Left renal pelvis (tissue), 4 donors: ENCODE results near the gene SHOC2. TPM values are rescaled to one million over a fixed set of nuclear protein-coding genes. Genes with fewer than 3 reads are reported as not detected.

Experiments used
- DNase-seq, 4 donors: peaks; one replicate each; pipeline ENCODE4 v3.0.0-alpha.2; 2013; ENCODE audit warnings: low read depth in 4 of 4, low spot score in 3 of 4
- polyA plus RNA-seq, 4 donors: library from polyadenylated mRNA; unstranded; fragments of 120-200 nt; gene quantifications; one replicate each; pipeline ENCODE4 v1.2.1, GENCODE V29; 2013; ENCODE audit not compliant: insufficient read length in 4 of 4

SHOC2 gene
- polyA plus RNA-seq, 4 donors: 35.9 to 47.4 (median 38.9) TPM

DNA sequence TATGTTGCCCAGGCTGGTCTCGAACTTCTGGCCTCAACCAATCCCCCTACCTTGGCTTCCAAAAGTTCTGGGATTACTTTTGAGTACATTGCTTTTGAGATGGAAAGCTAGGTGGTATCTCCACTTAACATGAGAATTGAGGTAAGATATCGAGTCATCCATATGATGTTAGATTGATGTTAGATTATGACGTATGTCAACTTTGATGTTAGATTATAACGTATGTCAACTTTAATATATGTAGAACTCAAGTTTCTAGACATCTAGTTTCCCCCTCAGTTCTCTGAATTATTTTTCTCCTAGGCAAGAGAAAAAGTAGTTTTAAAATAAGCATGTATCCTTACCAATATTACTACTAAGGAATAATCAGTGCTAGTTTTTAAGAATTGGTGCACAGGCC lies 20.0 kb downstream of the SHOC2 start:
- no peak for DNase-seq

- DNase-seq: no peak
These were observed 25.5 kb downstream of the SHOC2 start for GRCh38 chr10:110944792-110945396.

DNA sequence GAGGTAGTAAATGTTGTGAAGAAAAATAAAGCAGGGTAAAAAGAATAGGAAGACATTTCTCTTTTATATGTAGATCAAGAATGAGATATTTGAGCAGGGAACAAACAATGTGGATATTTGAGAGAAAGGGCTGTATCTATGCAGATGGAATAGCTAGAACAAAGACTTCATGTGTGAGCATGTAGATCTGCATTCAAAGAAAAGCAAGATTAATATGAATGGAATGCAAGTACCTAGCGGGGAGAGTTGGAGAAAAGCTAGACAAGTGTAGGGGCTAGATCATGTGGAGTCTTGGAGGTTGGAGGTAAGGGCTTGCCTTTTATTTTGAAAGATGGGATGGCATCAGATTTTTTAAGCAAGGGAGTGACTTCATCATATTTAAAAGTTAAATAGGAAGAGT lies 27.1 kb downstream of the SHOC2 start:
- DNase-seq: no peak

- DNase-seq: no peak
These were observed 27.7 kb downstream of the SHOC2 start for GRCh38 chr10:110947061-110947595.

DNA sequence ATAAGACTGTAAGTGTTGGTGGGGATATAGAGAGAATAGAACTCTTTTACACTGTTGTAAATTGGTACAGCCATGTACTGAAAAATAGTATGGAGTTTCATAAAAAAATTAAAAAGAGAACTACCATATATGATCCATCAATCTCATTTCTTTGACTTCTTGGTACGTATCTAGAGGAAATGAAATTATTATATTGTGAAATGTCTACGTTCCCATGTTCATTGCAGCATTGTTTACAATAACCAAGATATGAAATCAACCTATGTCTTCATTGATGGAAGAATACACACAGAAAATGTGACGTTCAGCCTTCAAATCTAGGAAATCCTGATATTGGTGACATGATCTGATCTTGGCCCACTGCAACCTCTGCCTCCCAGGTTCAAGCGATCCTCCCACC lies 32.0 kb downstream of the SHOC2 start:
- DNase-seq: no peak

GRCh38 chr10:110957606-110958005 lies 38.2 kb downstream of the SHOC2 start:
- no peak for DNase-seq

DNA sequence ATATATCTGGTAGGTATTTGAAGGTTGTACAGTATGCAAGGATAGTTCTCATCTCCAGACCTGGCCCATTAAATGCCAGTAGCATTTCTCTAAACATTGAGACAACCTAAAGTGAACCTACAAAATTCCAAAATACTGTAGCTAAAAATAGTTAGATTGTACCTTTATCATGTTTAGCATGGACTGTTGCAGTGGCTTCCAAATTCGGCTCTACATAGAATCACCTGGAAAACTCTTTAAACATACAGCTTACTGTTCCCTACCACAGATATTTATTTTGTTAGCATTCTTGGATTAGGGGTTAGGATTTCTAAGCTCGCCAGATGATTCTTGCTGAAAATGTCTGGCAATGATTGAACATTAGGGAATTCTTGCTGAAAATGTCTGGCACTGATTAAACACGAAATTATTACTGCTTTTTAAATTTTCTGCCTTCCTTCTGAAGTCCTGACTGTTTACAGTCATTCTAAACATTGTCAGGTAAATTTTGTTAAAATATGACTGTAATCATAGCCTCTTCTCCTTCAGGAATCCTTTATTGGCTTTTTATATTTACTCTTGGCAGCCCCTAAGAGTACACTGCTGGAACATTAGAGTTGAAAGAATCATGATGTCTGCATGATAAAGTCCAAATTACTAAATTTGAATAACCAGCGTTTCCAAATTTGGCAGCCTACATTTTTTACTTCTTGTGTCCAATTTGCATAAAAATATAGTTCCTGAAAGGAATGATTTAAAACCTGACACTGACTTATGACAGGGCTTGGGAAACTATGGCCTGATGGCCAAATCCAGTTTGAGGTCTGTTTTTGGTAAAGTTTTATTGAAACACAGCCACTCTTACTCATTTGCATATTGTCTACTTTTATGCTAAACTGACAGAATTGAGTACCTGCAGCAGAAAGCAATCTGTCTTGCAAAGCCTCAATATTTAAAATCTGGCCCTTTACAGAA lies 40.3 kb downstream of the SHOC2 start:
- no peak for DNase-seq

DNA sequence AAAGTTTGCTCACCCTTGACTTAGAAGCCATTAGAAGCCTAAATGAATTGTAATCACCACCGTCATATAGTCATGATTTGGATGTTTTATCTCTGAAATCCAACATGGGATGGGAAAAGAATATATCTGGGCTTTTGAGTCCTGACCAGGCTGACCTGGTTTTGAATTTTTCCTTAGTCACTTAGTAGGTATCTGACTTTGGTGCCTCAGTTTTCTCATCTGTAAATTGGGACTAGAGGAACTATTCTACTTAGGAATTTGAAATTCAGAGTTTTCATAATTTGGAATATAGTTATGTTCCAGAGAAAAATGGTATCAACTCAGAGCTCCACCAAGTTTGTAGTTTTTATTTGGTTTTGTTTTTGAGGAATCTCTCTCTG lies 40.9 kb downstream of the SHOC2 start:
- DNase-seq: no peak

- DNase-seq: no peak
These were observed 43.0 kb downstream of the SHOC2 start for GRCh38 chr10:110962443-110962842.

GRCh38 chr10:110963162-110963561 lies 43.8 kb downstream of the SHOC2 start:
- DNase-seq: no peak

GRCh38 chr10:110964681-110965080 lies 45.3 kb downstream of the SHOC2 start:
- peak in 1 of 4 donors; percentile 4 for DNase-seq

DNA sequence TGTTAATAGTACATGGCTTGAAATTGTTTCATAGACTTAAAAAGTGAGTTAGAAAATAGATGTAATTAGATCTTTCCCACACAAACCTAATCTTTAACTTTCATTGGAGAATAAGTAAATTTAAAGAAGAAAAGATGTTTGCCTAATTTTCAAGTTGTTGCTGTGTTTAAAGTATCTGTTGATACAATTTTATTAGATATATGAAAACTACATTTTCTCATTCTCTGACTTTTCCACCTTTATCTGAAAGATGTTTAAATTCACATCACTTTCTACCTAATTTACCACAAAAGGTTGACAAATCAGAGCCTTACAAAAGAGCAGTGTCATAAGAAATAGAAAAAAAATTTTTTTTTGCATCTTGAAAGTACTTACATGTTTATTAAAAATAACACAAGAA lies 45.8 kb downstream of the SHOC2 start:
- no peak for DNase-seq

- no peak for DNase-seq
These were observed 46.7 kb downstream of the SHOC2 start for GRCh38 chr10:110966146-110966545.

- DNase-seq: no peak
These were observed 47.7 kb downstream of the SHOC2 start for GRCh38 chr10:110967009-110967630.

DNA sequence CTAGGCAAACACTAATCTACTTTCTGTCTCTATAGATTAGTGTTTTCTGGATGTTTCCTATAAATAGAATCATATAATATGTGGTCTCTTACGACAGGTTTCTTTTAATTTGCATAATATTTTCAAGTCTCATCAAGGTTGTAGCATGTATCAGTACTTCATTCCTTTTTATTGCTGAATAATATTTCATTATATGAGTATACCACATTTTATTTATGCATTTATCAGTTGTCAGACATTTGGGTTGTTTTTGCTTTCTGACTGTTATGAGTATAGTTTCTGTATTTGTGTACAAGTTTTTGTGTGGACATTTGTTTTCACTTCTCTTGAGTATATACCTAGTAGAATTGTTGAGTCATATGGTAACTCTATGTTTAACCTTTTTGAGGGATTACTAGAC lies 48.2 kb downstream of the SHOC2 start:
- no peak for DNase-seq

- no peak for DNase-seq
These were observed 49.8 kb downstream of the SHOC2 start for GRCh38 chr10:110969183-110969582.

DNA sequence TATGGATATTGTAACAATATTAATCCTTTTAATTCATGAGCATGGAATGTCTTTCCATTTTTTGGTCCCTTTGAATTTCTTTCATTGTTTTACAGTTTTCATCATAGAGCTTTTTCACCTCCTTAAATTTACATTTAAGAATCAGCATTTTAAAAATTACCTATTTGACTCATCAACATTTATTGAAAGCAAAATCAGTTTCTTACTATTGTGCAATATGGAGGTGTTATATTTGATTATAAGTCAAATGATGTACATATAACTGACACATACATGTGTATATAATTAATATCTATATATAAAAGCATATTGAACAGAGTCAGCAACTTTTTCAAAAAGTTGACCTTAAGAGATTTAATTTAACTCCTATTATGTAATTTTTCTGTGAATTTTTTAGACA lies 52.2 kb downstream of the SHOC2 start:
- no peak for DNase-seq

DNA sequence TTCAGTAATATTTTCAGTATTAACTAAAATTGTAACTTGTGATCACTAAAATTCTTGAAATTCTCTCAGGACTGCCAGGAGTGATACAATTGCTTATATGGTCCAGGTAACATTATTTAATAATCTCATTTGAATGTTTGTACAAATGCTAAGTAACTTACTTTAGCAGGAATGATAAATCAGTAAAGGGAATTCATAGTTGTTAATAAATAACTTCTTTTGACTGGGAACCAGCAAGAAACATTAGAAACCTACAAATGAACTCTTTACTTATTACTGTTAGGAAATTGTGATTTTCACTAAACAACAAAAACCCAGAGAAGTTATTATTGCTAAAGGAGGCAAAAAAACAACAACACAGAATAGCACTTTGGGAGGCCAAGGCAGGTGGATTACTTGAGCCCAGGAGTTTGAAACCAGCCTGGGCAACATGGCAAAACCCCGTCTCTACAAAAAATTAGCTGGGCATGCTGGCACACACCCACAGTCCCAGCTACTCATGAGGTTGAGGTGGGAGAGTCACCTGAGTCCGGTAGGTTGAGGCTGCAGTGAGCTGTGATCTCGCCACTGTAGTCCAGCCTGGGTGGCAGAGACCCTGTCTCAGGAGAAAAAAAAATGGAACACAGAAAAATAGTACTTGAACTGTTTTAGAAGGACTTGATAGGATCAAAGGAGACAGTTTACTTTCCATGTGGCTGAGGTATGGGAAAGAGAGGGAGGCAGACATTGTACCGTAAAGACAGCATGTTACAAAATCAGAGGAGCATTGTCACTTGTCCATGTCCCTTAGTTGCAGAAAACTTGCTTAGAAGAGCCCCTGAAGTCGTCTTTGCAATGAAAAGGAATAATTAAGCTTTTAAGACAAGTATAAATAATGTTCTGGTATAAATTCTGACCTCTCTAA lies 53.1 kb downstream of the SHOC2 start:
- no peak for DNase-seq

GRCh38 chr10:110973400-110973799 lies 54.0 kb downstream of the SHOC2 start:
- DNase-seq: no peak

DNA sequence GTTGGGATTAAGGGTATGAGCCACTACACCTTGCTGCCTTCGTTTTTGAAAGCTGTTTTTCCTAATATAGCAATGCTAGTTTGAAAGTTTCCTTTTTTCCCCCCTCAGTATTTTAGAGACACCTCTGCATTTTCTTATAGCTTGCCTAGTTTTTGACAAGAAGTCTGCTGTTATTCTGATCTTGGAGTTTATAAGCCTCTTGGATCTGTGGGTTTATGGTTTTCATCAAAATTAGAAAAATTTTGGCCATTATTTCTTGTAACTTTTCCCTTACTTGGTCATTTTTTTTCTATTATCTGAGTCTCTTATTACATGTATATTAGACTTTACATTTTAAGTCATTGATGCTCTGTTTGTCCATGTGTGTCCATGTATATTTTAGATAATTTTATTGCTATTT lies 57.2 kb downstream of the SHOC2 start:
- no peak for DNase-seq
